ENCODE measurements around the gene TCAIM. TPM values are rescaled to one million over a fixed set of nuclear protein-coding genes. Genes with fewer than 3 reads are reported as not detected.
"Not testable (repeated sequence)": the region's sequence is repeated elsewhere in the genome, so short reads cannot be mapped to it uniquely, and the experiment has no call there.

Gene TCAIM
- total RNA-seq, 1 experiment from 2014 or later: 27.6 TPM

GRCh38 chr3:44415421-44415820, 76.9 kb downstream of the TCAIM start:
- no peak for DNase-seq (ENCODE audit: low spot score)

- DNase-seq (ENCODE audit: low spot score): no peak
Measured at GRCh38 chr3:44416031-44417030, 77.8 kb downstream of the TCAIM start.

GRCh38 chr3:44418118-44418517, 79.6 kb downstream of the TCAIM start:
- not testable (repeated sequence) for DNase-seq (ENCODE audit: low spot score)

GRCh38 chr3:44418549-44418948, 80.0 kb downstream of the TCAIM start:
- no peak for DNase-seq (ENCODE audit: low spot score)

- no peak for DNase-seq (ENCODE audit: low spot score)
Measured at GRCh38 chr3:44419116-44419922, 80.8 kb downstream of the TCAIM start.

GRCh38 chr3:44419923-44420650, 81.5 kb downstream of the TCAIM start:
- DNase-seq (ENCODE audit: low spot score): no peak

GRCh38 chr3:44420676-44421075, 82.1 kb downstream of the TCAIM start:
- no peak for DNase-seq (ENCODE audit: low spot score)

- no peak for DNase-seq (ENCODE audit: low spot score)
Measured at GRCh38 chr3:44421280-44421679, 82.7 kb downstream of the TCAIM start.

GRCh38 chr3:44424758-44425157, 86.2 kb downstream of the TCAIM start:
- DNase-seq (ENCODE audit: low spot score): no peak

GRCh38 chr3:44427683-44428082, 89.1 kb downstream of the TCAIM start:
- no peak for DNase-seq (ENCODE audit: low spot score)

- DNase-seq (ENCODE audit: low spot score): no peak
Measured at GRCh38 chr3:44428910-44429309, 90.3 kb downstream of the TCAIM start.

- no peak for DNase-seq (ENCODE audit: low spot score)
Measured at GRCh38 chr3:44429459-44429858, 90.9 kb downstream of the TCAIM start.

- DNase-seq (ENCODE audit: low spot score): no peak
Measured at GRCh38 chr3:44430466-44430865, 91.9 kb downstream of the TCAIM start.

GRCh38 chr3:44434834-44435510, 96.4 kb downstream of the TCAIM start:
- DNase-seq (ENCODE audit: low spot score): no peak

GRCh38 chr3:44436181-44436580, 97.6 kb downstream of the TCAIM start:
- no peak for DNase-seq (ENCODE audit: low spot score)

- no peak for DNase-seq (ENCODE audit: low spot score)
Measured at GRCh38 chr3:44437800-44438199, 99.2 kb downstream of the TCAIM start.

GRCh38 chr3:44439499-44440295, 101.1 kb downstream of the TCAIM start:
- DNase-seq (ENCODE audit: low spot score): peak; percentile 6

- no peak for DNase-seq (ENCODE audit: low spot score)
Measured at GRCh38 chr3:44442596-44443309, 104.2 kb downstream of the TCAIM start.

- no peak for DNase-seq (ENCODE audit: low spot score)
Measured at GRCh38 chr3:44444437-44444836, 105.9 kb downstream of the TCAIM start.

All from A172 (cell line).